SK-N-DZ (cell line): ENCODE results near the gene FLT4.

Experiments
- DNase-seq: peaks from one replicate; pipeline ENCODE4 v3.0.0-alpha.2; 2015; ENCODE audit warnings: low spot score

The FLT4 gene

DNA sequence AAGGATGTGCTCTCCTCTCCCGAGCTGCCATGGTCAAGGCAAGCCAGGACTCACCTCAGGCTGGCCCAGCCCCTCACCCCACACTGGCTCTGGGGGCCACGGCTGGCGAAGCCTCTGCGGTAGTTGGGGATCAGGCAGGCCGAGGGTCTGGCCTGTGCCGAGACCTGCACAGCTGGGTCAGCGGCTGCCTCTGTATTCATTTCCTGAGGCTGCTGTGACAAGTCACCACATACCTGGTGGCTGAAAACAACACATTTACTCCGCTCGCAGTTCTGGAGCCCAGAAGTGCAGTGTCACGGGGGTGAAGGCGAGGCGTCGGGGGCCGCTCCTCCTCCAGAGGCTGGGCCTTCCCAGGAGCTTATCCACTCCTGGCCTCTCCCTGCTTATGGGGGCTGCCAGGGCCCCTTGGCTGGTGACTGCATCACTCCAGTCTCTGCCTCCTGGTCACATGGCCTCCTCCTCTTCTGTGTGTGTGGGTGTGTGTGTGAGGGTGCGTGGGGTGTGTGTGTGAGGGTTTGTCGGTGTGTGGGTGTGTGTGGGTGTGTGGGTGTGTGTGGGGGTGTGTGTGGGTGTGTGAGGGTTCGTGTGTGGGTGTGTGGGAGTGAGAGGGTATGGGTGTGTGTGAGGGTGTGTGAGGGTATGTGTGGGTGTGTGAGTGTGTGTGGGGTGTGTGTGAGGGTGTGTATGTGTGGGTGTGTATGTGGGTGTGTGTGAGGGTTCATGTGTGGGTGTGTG is 54.9 kb downstream of the FLT4 start:
- DNase-seq = no peak

DNA sequence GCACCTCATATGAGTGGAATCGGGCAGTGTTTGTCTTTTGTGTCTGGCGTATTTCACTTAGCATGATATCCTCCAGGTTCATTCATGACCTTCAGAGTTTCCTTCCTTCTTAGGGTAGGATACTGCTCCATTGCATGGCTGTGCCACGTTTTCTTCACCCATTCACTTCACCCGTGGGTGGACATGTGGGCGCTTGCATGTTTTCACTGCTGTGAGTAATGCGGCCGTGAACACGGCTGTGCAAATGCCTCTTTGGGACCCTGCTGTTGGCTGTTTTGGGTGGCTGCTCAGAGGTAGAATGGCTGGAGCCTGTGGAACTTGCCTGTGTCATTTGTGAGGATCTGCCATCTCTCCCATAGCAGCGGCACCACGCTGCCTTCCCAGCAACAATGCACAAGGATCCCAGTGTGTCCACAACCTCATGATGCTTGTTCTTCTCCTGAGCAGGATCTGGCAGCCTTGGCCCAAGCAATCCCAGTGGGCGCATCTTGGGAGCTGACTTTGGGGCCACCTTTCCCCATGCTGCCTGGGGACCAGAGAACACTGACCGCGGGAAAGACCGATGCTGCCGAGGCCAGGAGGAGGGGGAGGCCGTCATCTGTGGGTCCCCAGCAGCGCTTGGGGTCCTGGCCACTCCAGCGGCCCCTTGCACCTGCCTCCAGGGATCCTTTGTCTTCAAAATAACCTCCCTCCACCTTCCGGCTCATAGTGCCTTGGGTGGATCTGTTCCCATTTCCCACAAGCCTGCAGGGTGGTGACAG is 55.8 kb downstream of the FLT4 start:
- no peak for DNase-seq

DNA sequence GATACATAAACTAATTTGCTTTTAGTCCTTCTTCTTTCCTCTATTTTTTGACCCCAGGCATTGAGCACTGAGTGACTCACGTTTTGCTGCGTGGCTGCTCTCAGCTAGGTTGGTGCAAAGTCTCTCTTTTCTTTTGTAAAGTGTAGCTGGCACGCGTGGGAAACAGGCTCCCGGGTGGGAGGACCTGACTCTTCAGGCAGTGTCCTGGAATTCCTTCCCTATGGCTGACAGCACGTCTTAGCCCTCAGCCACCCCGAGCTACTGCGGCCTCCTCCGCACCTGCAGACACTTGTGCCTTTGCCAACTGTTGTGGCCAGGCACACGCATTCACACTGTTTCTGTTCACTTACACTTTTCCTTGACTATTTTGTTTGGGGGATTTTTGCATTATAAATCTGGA is 57.2 kb downstream of the FLT4 start:
- DNase-seq = no peak

DNA sequence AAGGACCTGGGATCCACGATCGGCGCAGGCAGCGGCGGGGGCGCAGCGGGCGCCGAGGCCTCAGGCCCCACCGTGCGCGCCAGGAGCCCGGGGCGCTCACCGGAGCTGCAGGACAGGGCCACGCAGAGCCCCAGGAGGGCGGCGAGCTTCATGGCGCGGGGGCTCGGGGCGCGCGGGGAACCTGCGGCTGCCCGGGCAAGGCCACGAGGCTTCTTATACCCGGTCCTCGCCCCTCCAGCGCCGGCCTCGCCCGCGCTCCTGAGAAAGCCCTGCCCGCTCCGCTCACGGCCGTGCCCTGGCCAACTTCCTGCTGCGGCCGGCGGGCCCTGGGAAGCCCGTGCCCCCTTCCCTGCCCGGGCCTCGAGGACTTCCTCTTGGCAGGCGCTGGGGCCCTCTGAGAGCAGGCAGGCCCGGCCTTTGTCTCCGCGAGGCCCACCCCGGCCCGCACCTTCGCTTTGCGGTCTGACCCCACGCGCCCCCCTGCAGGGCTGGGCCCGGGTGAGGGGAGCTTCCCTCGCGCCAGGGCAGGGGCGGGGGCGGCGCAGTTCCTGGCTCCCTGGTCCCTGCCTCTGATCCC is 58.0 kb downstream of the FLT4 start, which contains the start of gene SCGB3A1:
Gene SCGB3A1 (minus strand): TSS at position 189 of the 577 bp plus-strand sequence. CDS start 37 bp downstream, at position 152.
- no peak for DNase-seq

DNA sequence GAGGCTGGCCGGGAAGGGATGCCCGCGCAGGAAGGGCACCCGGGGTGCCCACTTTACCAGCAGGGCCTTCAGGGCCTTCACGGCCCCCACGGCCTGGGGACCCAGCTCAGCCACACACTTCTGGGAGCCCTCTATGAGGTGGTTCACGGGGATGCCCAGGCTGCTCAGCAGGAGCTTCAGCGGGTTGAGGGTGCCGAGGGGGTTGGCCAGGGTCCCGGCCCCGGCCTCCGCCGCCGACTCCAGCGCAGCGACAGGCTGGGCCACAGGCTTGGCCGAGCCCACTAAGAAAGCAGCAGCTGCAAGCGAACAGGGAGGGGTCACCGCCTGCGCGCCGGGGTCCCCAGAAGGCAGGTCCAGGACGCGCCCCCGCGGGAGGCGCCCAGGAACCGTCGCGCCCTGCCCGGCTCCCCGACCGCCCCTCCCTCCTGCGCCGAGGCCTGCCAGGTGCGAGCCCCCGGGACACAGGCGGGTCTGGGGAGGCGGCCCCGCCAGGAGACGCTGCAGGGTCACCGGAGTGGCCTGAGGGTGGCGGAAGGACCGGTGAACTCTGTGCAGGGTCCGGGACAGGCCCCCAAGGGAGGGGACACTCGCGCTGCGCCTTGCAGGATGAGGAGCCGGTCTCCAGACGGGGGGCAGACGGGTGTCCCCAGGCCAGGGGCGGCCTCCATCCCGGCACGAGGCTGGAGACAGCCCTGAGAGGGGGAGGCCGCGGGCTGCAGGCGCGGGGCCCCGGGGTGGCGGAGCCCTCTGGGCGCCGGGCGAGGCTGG is 58.7 kb downstream of the FLT4 start:
- DNase-seq = no peak

DNA sequence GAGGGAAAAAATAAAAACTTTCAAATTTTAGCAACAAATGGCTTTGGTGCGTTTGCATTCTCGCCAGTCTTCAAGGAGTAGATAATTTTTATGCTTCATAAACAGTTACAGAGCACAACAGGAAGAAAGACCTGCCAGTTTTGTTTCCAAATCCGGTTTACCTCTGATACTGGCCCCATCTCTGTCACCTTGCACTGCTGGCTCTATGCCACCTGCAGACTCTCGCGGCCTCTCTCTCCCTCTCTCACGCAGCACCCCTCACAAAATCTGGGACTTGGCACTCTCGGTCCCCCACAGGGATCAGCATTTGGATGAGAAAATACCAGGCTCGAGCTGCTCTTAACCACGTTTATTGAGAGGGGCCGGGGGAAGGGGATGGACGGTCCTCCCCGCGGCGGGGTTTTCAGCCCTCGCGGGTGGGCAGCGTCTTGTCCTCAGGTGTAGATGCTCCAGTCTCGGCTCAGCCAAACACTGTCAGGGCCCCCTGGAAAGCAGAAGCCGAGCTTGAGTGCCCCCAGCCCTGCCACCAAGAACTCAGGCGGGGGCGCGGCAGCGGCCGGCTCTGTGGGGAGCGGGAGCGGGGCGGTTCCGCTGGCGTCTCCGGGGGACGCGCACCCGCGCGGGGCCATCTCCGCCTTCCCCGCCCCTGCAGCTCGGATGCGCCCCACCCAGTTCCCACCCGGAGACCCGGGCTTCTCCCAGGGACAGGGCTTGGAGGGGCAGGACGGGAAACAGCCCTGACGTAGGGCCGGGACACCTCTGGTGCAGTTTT is 59.4 kb downstream of the FLT4 start:
- no peak for DNase-seq

DNA sequence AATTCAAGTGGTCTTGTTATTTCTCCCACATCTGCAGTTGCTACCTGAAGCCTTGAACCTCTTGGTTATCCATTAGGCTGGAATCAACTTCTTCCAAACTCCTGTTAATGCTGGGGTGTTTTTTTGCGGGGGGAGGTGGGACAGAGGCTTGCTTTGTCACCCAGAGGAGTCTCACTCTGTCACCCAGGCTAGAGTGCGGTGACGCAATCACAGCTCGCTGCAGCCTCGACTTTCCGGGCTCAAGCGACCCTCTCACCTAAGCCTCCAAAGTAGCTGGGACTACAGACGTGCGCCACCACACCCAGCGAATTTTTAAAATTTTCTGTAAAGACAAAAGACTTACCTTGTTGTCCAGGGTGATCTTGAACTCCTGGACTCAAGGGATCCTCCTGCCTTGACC is 62.5 kb downstream of the FLT4 start:
- DNase-seq = no peak

DNA sequence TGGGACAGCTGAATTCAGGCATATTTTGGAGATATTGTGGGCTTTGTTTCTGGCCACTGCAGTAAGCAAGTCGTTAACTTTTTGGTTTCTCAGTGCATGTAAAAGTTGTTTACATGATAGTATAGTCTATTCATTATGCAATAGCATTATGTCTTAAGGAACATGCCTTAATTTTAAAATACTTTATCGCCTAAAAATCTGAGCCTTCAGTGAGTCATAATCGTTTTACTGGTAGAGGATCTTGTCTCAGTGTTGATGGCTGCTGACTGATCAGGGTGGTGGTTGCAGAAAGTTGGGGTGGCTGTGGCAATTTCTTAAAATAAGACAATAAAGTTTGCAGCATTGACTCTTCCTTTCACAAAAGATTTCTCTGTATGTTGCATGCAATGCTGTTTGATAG is 63.2 kb downstream of the FLT4 start:
- no peak for DNase-seq

DNA sequence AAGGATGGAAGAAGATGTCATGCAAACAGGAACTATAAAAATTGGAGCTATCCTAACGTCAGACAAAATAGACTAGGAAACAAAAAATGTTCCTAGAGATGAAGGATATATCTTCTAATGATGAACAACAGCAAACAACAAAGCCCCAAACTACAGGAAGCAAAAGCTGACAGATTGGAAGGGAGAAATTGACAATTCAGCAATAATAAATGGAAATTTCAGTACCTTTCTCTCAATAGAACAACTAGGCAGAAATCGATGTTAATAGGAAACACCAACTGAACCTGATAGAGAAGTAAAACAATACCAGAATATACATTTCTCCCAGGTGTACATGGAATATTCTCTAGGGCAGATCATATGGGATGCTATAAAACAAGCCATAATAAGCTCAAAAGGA is 65.7 kb downstream of the FLT4 start:
- DNase-seq = no peak

DNA sequence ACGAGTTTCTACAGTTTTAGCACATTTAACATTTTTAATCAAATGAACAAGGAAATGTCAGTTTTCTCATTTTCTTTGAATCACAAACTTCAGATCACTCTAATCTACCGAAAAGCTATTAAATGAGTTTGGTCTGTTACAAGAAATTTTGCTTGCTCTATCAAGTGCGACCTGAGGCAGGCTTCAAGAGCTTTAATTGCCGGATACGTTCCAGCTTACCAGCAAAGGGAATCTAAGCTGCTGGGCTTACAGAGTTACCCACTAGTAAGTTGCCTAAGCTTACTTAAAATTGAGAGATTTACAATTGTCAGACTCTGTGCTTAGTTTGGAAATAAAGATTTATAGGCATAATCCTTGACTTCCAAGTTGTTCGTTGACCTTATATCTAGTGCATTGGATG is 68.7 kb downstream of the FLT4 start:
- no peak for DNase-seq

DNA sequence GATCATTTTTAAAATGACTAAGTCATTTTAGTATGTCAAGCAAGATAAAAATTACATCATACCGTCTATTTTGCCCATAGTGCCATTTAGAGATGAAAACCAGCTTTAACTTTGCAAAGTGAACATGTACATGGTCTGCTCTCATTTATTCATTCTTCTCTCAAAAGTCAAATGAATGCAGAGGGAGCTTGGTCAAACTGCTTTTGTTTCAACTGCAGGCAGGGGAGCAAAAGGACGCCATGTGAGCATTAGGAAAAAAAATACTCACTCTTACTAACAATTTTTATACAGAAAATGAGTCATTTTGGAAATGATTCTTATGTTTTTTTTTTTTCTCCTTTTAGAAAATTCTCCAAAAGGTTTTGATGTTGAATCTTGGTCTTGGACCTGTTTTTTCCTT is 73.8 kb downstream of the FLT4 start:
- DNase-seq = no peak

DNA sequence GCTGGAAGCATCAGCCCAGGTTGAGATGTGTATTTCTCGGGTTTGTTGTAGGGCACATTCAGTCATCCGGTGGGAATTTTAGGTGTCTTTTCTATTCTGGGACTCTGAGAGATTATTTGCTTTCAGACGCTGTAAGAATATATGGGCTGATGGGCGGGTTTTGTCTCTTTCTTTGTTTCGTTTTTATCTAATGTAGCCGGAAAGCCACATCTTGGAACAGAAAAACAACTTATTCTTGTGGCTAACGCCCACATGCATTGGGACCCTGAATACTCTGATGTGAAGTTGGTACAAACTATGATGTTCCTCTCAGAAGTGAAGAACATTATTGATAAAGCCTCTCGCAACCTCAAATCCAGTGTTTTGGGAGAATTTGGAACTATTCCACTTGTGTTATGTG is 80.5 kb downstream of the FLT4 start:
- no peak for DNase-seq

DNA sequence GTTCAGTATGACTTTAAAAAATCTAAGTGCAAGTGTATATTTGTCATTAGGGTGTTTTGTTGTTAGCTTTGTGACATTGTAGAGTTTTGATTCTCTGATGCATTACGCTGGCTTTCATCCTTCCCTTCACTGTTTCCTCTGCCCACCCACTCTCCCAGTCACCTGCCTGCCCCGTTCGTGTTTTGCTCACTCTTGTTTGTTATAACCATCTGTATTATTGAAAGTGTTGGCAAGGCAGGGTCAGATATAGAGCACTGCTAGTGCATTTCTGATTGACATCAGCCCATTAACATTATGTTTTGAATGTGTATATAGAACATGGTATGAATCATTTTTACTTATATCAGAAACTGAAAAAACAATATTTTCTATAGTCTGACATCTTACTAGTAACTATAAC is 85.4 kb downstream of the FLT4 start:
- DNase-seq = no peak

DNA sequence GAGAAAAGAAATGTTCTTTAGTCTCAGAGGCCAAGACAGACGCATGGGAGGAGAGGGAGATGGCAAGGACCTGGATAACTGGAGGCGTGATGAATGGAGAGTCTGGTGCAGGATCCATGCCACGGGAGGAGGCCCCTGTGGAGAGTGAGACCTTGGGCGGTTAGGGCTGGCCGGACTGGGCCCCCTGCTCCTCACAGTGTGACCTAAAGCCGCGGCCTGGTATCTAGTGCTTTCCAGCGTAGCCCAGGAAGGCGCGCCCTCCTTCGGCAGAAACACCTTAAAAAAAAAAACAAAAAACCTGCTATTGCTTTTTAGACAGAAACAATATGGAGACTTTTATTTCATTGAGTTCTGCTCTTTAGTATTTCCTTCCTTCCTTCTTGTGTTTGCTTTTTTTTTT is 91.2 kb downstream of the FLT4 start:
- no peak for DNase-seq

DNA sequence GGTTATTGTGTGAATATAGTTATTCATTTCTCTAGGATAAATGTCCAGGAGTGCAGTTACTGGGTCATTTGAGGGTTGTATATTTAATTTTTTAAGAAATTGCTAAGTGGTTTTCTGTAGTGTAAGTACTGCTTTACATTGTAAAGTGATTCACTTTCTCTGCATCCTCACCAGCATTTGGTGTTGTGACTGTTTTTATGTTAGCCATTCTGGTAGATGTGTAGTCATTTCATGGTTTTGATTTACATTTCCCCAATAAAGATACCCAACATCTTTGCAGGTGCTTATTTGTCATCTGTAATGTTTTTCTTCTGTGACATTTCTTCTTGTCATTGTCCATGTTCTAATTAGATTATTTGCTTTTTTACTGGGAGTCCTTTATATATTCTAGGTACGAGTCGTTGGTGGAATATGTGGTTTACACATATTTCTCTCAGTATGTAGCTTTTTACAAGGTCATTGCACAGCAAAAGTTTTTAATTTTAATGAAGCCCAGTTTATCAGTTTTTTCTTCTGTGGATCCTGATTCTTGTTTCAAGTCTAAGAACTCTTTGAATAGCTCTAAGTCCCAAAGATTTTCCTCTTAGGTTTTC is 92.1 kb downstream of the FLT4 start:
- no peak for DNase-seq

DNA sequence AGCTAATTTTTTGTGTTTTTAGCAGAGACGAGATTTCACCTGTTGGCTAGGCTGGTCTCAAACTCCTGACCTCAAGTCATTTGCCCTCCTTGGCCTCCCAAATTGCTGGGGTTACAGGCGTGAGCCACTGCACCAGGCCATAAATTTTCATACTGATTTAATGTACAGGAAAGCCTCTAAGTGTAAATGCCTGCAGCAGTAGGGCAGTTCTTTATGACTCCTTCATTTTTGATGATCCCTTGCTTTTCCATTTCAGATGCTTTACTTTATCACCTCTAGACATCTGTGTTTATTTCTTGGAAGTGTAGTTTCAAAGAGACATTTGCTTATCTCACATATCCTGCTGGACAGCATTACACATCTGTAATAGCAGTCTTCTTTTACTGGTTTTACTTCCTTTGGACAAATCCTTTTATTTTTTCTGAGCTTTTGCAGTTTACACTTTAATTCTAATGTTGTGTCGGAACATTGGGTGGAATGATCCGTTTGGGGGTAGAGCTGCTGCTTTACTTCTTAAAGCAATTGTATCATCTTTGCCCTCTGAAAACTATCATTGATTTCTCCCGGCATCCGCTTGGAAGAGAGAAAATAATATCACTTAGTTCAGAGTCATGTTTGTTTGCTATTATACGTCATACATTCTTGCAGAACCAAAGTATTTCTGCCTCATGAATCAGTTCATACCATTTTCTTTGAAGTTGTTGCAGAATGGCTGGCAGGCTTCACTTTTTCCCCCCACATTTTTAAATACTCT is 94.1 kb downstream of the FLT4 start:
- no peak for DNase-seq

DNA sequence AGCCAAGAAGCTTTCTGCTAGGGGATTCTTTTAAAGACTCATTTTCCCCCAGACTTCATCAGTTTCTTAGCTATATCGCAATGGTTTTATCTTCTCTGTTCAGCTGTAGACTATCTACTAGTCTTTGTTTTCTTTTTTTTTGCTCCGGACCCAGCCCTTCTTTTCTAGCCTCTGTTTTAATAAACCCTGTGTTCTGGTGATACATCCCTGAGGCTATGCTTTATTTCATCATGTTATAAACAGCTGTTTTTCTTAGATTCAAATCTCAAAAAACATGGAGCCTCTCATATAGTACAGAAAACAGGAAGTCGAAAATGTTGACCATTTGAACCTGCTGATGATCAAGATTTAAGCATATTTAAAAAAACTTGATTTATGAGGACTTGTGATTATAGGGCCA is 95.9 kb downstream of the FLT4 start:
- DNase-seq = no peak
